Epidermal melanocyte (primary cell): Measurements from ENCODE around the gene FAS.
"Not testable (repeated sequence)": the region's sequence is repeated elsewhere in the genome, so short reads cannot be mapped to it uniquely, and the experiment has no call there.

Experiments used
- DNase-seq: peaks from one replicate; pipeline ENCODE4 v3.0.0; 2011; ENCODE audit warnings: low spot score; ENCODE audit not compliant: insufficient read length

FAS gene

GRCh38 chr10:88992921-88993524, 2.4 kb downstream of the FAS start:
- no peak for DNase-seq

- no peak for DNase-seq
Observed at GRCh38 chr10:88994019-88994418, 3.4 kb downstream of the FAS start.

- no peak for DNase-seq
Observed at GRCh38 chr10:88995156-88995876, 4.7 kb downstream of the FAS start.

- no peak for DNase-seq
Observed at GRCh38 chr10:88996927-88997326, 6.3 kb downstream of the FAS start.

GRCh38 chr10:88999625-89000024, 9.0 kb downstream of the FAS start:
- DNase-seq = no peak

GRCh38 chr10:89001024-89001728, 10.6 kb downstream of the FAS start:
- DNase-seq = no peak

GRCh38 chr10:89001729-89002072, 11.1 kb downstream of the FAS start:
- no peak for DNase-seq

GRCh38 chr10:89002226-89002978, 11.8 kb downstream of the FAS start:
- no peak for DNase-seq

GRCh38 chr10:89003344-89003743, 12.7 kb downstream of the FAS start:
- no peak for DNase-seq

- DNase-seq = no peak
Observed at GRCh38 chr10:89007129-89007893, 16.7 kb downstream of the FAS start.

GRCh38 chr10:89018700-89019346, 28.2 kb downstream of the FAS start:
- DNase-seq = not testable (repeated sequence)

- peak; percentile 49 for DNase-seq
Observed at GRCh38 chr10:89019569-89020327, 29.1 kb downstream of the FAS start.

- DNase-seq = not testable (repeated sequence)
Observed at GRCh38 chr10:89021526-89021925, 30.9 kb downstream of the FAS start.

- DNase-seq = no peak
Observed at GRCh38 chr10:89022734-89023133, 32.1 kb downstream of the FAS start.

GRCh38 chr10:89025453-89025852, 34.9 kb downstream of the FAS start:
- no peak for DNase-seq

- no peak for DNase-seq
Observed at GRCh38 chr10:89029181-89029580, 38.6 kb downstream of the FAS start.

- peak; percentile 44 for DNase-seq
Observed at GRCh38 chr10:89029785-89030437, 39.3 kb downstream of the FAS start.

GRCh38 chr10:89030791-89031190, 40.2 kb downstream of the FAS start:
- no peak for DNase-seq

GRCh38 chr10:89032141-89032891, 41.7 kb downstream of the FAS start:
- DNase-seq = no peak
